DND-41 (cell line): ENCODE results near the gene TTLL9.

Experiments used
- ATAC-seq: fragments of 200-7000 bp; cut with Tn5 transposase; 3 replicates; pipeline ENCODE4 v1.9.1; 2021; ENCODE audit warnings: low read depth; ENCODE audit not compliant: insufficient read depth
- DNase-seq: peaks from one replicate; pipeline ENCODE4 v3.0.0-alpha.2; 2020
- H2AFZ ChIP-seq: 2 replicates; pipeline ENCODE4 v1.6.0; 2012; ENCODE audit warnings: low read depth, low read length
- H3K27ac ChIP-seq: 2 replicates; pipeline ENCODE4 v1.5.1; 2012; ENCODE audit warnings: low read length, inconsistent platforms
- H3K27me3 ChIP-seq: fragments of 200-600 bp; sonication (generic); 2 replicates; pipeline ENCODE4 v1.6.0; 2012; ENCODE audit warnings: low read length, mild to moderate bottlenecking, inconsistent platforms; ENCODE audit not compliant: insufficient read depth, poor library complexity
- H3K36me3 ChIP-seq: 2 replicates; pipeline ENCODE4 v1.5.1; 2012; ENCODE audit warnings: low read length, inconsistent platforms; ENCODE audit not compliant: insufficient read depth
- H3K4me1 ChIP-seq: 2 replicates; pipeline ENCODE4 v1.5.1; 2012; ENCODE audit warnings: mild to moderate bottlenecking, low read length; ENCODE audit not compliant: insufficient read depth
- H3K4me2 ChIP-seq: 2 replicates; pipeline ENCODE4 v1.6.0; 2012; ENCODE audit warnings: mild to moderate bottlenecking, moderate library complexity, low read length, inconsistent platforms; ENCODE audit not compliant: insufficient read depth
- H3K4me3 ChIP-seq, 2 experiments: fragments of 200-600 bp in 1 of 2; shearing (Covaris generic) in 1 of 2; 2 replicates each; pipeline ENCODE4 v1.5.1; 2012 to 2016; ENCODE audit warnings: inconsistent platforms in 2 of 2, low read length in 2 of 2, mild to moderate bottlenecking in 2 of 2, low read depth in 1 of 2, moderate library complexity in 1 of 2
- H3K79me2 ChIP-seq: 2 replicates; pipeline ENCODE4 v1.6.0; 2012; ENCODE audit warnings: low read length, inconsistent platforms; ENCODE audit not compliant: insufficient read depth
- H3K9ac ChIP-seq: 2 replicates; pipeline ENCODE4 v1.6.0; 2012; ENCODE audit warnings: low read depth, mild to moderate bottlenecking, inconsistent platforms, low read length, moderate library complexity
- H3K9me3 ChIP-seq: 2 replicates; pipeline ENCODE4 v1.5.1; 2012; ENCODE audit warnings: low read length, moderate library complexity, mild to moderate bottlenecking, inconsistent platforms; ENCODE audit not compliant: insufficient read depth, severe bottlenecking
- H4K20me1 ChIP-seq: 2 replicates; pipeline ENCODE4 v1.6.0; 2012; ENCODE audit warnings: low read length; ENCODE audit not compliant: insufficient read depth
- EZH2 ChIP-seq: IDR thresholded peaks from 3 replicates; pipeline ENCODE4 v1.6.1; 2012; ENCODE audit warnings: borderline replicate concordance, low read depth, mild to moderate bottlenecking, moderate library complexity, low read length, inconsistent platforms; ENCODE audit not compliant: severe bottlenecking
- TF ChIP-seq, protein P1 (sequence below): IDR thresholded peaks from 2 replicates; pipeline ENCODE4 v1.5.1; 2012; ENCODE audit warnings: borderline replicate concordance, low read length, moderate library complexity, mild to moderate bottlenecking; ENCODE audit not compliant: poor library complexity, severe bottlenecking; ENCODE audit errors: extremely low read depth

The TTLL9 gene

DNA sequence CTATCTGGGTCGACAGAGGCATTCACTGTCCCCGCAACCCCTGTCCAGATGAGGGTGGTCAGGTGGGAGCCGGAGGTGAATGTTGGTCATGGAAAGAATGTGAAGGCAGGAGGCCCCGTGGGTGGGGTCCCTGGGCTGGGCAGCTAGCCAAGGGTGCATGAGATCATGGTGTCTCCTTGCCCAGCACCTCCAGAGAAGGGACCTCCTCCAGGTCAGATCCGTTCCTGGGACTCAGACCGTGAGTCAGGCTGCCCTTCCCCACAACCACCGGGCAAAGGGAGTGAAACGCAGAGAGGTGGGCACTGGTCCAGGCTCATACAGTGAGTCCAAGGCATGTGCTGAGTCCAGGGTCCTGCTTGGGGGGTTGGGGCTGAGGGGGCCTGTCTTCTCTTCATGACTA is 28.5 kb upstream of the TTLL9 start:
- Histone ChIP-seq H3K36me3 (no peaks in the 10 kb centered on the region), H3K4me2 (no peak overlapping the region), H2AFZ (no peak overlapping the region), H3K27ac (no peak overlapping the region), H3K9ac (no peak overlapping the region), H3K79me2 (no peaks in the 10 kb centered on the region), H3K4me1 (no peaks in the 10 kb centered on the region), H4K20me1 (peaks cover 12% of the 10 kb centered on the region), H3K27me3 (no peaks in the 10 kb centered on the region), H3K4me3 (no peak overlapping the region), H3K9me3 (no peaks in the 10 kb centered on the region)
- no peak for ATAC-seq
- TF ChIP-seq, protein P1, sequence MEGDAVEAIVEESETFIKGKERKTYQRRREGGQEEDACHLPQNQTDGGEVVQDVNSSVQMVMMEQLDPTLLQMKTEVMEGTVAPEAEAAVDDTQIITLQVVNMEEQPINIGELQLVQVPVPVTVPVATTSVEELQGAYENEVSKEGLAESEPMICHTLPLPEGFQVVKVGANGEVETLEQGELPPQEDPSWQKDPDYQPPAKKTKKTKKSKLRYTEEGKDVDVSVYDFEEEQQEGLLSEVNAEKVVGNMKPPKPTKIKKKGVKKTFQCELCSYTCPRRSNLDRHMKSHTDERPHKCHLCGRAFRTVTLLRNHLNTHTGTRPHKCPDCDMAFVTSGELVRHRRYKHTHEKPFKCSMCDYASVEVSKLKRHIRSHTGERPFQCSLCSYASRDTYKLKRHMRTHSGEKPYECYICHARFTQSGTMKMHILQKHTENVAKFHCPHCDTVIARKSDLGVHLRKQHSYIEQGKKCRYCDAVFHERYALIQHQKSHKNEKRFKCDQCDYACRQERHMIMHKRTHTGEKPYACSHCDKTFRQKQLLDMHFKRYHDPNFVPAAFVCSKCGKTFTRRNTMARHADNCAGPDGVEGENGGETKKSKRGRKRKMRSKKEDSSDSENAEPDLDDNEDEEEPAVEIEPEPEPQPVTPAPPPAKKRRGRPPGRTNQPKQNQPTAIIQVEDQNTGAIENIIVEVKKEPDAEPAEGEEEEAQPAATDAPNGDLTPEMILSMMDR, result no peak
- no peak for TF ChIP-seq EZH2
- no peak for DNase-seq

DNA sequence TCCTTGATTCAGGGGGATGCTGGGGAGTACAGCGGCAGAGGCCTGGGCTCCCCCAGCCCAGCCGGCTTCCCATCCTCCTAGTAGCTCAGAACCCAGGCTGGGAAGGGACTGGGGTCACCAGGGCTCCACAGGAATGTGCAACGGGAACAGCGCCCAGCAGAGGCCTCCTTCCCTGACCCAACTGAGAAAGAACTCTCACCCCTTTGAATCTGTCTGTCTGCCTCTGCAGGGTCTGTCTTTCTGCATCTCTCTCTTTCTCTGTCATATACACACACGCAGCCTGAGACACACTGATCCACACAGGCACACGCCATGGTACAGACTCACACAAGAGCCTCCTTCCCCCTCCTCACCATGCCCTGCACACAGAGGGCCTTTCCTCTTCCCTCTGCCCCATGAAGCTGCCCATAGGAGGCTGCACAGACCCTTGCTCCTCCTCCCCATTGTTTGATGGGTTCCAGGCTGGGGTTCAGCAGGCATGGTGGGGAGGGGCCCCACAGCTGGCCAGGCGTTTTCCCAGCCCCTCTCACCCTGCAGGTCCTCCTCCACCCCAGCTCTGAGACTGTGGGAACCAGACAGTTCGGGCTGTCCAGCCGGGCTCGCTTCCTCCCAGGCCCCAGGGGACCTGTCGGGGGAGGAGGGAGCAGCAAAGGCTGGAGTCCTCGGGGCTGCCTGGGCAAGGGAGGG is 27.8 kb upstream of the TTLL9 start:
- peaks cover 6% of the 10 kb centered on the region for H4K20me1 ChIP-seq
- H3K36me3 ChIP-seq, result no peaks in the 10 kb centered on the region
- H3K4me2 ChIP-seq, result no peak overlapping the region
- no peaks in the 10 kb centered on the region for H3K79me2 ChIP-seq
- no peak overlapping the region for H2AFZ ChIP-seq
- DNase-seq, result no peak
- no peak for TF ChIP-seq EZH2
- TF ChIP-seq, protein P1, result no peak
- no peak overlapping the region for H3K4me3 ChIP-seq
- H3K9me3 ChIP-seq, result no peaks in the 10 kb centered on the region
- H3K27me3 ChIP-seq, result no peaks in the 10 kb centered on the region
- no peaks in the 10 kb centered on the region for H3K4me1 ChIP-seq
- no peak overlapping the region for H3K9ac ChIP-seq
- H3K27ac ChIP-seq, result no peak overlapping the region
- ATAC-seq, result no peak

DNA sequence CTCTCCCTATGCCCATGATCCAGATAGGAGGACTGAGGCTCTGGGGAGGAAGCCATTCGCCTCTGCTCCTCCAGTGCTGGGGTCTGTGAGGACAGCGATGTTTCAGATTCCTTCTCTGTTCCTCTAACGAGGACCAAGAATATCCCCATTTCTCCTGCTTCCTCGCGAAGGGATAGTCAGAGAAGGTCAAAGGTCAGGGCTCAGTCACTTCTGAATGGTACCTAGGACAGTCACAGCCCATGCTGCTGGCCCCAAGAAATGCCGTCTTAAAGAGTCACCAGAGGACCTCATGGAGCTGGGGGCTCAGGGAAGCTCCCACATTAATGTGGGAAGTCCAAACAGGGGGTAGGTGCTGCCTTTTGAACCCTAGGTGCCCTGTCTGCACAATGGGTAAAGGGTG is 27.1 kb upstream of the TTLL9 start:
- no peak overlapping the region for H3K9ac ChIP-seq
- H3K27me3 ChIP-seq, result no peaks in the 10 kb centered on the region
- no peak for DNase-seq
- H3K36me3 ChIP-seq, result no peaks in the 10 kb centered on the region
- no peak overlapping the region for H3K4me3 ChIP-seq
- TF ChIP-seq, protein P1, result no peak
- no peak for TF ChIP-seq EZH2
- no peak for ATAC-seq
- H2AFZ ChIP-seq, result no peak overlapping the region
- no peaks in the 10 kb centered on the region for H3K4me1 ChIP-seq
- no peak overlapping the region for H3K27ac ChIP-seq
- H3K9me3 ChIP-seq, result no peaks in the 10 kb centered on the region
- peaks cover 6% of the 10 kb centered on the region for H4K20me1 ChIP-seq
- no peak overlapping the region for H3K4me2 ChIP-seq
- H3K79me2 ChIP-seq, result no peaks in the 10 kb centered on the region
